ENCODE results near the gene MRNIP.
A peak's percentile ranks its signal among the peaks of the same experiment; 100 is the strongest.

MRNIP gene

DNA sequence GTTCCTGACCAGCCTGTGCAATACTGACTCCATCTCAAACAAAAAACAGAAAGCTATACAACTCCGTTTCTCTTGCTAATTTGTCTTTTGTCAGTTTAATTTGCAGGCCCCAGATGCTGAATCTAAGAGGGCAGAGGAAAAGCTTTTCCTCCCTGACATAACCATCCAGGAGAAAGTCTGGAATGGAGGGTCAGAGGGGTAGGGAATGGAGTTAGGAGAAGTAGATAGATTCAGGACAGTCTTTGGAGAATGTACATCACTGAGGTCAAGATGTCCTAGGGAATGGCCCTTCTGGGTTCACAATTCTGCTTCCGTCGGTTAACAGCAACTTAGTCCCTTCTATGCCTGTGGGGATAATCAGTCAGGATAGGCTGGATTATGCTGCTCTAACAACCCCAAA is 44.5 kb downstream of the MRNIP start:
- no peak for DNase-seq
- in situ Hi-C loops (cut with MboI; ENCODE audit: low pct_unique_long_range_greater_than_20kb, low sequenced_read_pairs): no loop called here

DNA sequence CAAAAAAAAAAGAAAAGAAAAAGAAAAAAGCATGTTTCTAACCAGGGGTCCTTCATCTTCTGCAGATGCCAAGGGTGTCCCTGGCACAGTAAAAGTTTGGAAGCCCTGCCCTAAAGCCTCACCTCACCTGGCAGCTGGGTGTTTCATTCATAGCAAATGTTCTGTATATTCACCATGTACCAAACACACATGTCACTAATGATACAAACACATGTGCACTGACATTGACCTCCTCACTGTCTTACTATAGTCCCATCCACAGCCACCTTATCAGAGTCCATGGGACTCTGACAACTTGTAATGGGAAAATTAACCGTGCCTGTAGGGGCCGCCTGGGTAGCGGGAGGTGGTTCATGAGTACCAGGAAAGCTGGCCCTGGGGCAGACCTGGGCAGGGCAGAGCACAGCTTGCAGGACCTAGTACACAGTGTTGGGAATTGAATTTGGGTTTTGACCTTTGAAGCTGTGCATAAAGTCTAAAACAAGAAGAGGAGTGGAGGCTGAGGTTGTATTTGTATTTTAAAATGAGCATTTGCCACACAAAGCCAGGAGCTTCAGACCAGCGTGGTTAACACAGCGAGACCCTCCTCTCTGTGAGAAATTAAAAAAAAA is 45.5 kb downstream of the MRNIP start:
- in situ Hi-C loops (cut with MboI; ENCODE audit: low pct_unique_long_range_greater_than_20kb, low sequenced_read_pairs): no loop called here
- DNase-seq: no peak

DNA sequence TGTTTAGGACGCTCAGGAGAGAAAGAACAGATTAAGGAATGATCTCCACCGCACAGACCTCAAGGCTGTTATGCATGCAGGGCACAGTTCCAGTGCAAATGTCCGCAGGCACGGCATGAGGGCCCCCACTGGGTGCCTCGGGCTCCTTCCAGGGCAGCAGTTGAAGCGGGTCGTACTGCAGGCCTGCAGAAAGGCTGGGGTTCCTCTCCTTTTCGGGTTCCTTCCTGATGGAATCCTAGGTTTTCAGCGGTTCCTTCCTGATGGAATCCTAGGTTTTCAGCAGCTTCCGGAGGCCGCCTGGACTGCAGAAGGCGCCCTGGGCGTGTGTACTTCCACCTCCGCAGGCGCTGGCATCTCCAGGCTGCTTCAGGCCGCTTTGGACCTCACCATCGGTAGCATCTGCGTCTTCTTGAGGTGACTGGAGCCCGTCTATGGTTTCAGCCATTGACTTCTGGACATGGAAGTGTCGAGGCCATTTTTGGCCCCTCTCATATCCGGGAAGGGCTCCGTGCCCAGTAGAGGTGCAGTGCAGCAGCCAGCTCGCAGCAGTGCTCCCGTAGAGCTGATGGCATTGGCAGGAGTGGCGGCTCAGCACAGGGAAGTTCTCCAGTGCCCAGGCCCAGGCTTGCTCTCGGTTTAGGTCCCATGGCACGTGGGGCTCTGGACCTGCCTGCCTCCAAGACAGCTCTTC is 46.3 kb downstream of the MRNIP start:
- in situ Hi-C loops (cut with MboI; ENCODE audit: low pct_unique_long_range_greater_than_20kb, low sequenced_read_pairs): no loop called here
- no peak for DNase-seq

DNA sequence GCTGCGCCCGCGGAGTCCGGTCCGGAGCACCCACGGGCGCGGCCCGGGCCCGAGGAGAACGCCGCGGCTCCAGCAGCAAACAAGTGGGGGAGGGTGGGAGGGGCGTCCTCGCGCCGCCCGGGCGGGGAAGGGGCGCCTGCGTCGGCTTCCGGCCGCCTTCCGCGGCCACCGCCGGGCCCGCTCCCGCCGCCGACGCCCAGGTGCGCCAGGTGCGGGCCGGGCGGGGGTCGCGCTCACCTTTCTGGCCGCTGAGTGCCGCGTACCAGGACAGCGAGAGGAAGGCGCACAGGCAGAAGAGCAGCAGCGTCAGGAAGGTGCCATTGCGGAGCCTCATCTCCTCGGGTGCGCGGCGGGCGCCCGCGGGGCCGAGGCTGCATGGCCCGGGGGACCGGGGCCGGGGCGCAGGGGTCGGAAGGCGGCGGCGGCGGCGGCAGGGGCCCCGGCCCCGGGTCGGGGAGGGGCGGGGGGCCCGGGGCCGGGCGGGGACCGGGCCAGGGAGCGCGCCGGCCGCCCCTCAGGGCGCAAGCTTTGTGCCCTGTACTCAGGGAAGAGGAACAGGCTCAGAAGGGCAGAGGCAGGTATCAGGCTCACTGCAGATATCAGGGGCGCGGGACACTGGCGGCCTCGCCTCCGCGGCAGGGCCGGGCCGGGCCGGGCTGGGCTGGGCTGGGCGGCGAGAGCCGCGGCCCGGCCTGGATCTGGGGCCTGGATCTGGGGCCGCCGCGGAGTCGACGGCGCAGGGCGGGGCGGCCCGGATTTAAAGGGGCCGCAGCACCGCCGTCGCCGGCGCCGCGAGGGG is 52.2 kb downstream of the MRNIP start, which contains the start of gene MGAT4B:
TSS of gene MGAT4B (minus strand) at position 617 of the 799 bp plus-strand sequence. CDS start at position 334, 283 bp downstream.
- in situ Hi-C loops (cut with MboI; ENCODE audit: low pct_unique_long_range_greater_than_20kb, low sequenced_read_pairs): no loop called here

DNA sequence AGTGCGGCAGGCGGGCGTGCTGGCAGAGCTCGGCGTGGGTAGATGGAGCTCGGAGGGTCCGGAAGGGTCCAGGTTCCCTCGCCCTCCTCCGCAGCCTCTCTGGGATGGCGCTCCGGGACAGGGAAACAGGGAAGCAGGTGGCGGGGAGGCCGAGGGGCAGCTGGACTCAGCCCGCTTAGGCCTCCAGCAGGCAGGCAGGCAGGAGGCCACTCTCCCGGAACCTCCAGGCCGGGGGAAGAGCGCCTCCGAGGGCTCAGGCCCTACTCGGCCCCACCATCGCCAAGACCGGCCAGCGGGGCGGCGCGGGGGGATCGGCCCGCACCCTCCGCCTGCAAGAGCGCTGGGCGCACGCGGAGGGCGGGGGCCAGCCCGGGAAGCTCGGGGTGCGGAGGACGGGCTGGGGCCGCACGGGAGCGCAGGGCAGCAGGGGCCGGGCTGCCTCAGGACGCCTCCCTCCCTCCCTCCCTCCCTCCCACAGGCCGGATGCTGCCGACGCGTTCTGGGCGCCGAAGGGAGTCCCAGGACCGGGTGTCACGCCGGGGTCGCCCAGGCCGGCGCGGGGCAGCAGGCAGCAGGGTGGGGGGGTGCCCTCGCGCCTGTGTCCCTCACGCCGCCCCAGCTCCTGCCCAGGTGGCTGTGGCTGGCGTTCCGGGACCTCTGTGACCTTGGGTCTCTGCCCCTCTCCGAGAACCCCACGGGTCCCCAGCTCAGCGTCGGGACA is 52.9 kb downstream of the MRNIP start:
- peak; percentile 40 for DNase-seq
- in situ Hi-C loops (cut with MboI; ENCODE audit: low pct_unique_long_range_greater_than_20kb, low sequenced_read_pairs): no loop called here

More for the DNA sequence above, 52.2 kb downstream of the MRNIP start, which contains the start of gene MGAT4B:
- DNase-seq: peak; percentile 67

DNA sequence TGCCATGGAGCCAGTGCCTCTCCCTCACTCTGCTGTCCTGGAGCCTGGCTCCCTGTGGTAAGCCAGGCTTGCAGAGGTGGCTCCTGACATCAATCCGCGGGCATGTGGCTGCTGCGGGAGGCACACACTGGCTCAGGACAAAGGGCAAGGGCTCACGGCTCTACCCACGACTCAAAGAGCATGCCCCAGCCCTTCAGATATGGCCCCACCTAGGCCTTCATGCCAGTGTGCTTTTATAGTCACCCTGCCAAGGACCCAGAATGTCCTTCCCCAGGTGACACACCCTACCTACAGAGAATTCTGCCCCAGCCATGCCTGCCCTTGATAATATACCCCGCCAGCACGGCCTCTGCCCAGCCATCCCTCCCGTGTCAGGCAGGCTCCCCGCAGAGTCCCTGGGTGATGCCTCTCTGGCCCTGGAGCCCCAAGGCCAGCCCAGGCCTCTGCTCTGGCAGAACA is 53.5 kb downstream of the MRNIP start:
- in situ Hi-C loops (cut with MboI; ENCODE audit: low pct_unique_long_range_greater_than_20kb, low sequenced_read_pairs): no loop called here
- DNase-seq: no peak

DNA sequence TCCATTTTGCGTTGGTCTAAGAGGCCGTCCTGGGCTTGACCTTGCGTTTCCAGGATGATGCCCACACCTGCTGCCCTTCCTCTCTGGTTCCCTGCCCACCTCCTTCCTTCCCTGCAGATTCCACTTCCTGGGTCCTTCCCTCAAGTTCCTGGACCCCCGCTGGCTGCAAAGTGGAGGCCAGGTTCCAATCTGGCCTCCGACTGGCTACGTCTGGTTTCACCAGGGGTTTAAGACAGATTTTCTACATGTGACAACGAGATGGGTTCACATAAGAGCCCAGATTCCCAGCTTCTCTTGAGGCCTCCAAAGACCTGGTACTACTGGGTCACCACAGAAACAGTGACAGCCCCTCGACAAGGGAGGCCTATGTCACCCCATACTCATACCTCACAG is 54.1 kb downstream of the MRNIP start:
- in situ Hi-C loops (cut with MboI; ENCODE audit: low pct_unique_long_range_greater_than_20kb, low sequenced_read_pairs): no loop called here
- DNase-seq: no peak

DNA sequence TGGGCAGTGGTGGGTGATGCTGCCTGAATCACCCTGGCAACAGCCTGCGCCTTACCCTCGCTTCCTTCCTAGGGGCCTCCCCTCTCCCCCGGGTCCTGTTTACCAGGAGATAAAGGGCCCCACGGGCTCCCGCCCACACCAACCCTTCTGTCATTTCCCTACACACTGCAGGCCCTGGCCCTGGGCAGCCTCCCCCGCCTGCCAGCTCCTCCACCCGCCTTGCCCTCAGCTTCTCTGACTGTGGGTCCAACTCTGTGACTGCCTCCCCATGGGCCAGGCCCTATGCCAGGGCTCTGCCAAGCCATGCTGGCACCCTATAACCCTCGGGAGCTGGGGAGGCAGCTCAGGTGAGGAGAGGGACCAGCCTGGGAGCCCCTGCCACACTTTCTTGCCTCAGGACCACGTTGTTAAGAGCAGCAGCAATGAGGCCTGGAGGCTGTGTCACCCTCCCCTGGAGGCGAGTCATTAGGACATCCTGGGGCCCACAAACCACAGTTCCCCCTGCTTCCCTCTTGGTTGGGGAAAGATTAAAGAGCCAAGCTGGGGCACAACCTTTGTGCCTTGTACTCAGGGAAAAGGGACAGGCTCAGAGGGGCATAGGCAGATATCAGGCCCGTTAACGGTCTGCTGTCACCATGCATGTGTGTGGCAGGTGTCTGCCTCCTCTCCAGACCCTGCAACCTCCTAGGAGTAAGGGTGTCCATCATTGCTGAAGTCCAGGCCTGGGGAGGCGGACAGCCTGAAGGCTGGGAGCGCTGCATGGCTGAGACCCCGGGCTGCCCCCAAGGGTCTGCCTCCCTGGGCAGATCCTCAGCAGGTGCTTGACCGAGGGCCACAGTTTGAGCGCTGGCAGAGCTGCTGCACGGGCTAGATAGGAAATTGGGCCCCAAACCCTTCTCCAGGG is 54.7 kb downstream of the MRNIP start:
- peak; percentile 77 for DNase-seq
- in situ Hi-C loops (cut with MboI; ENCODE audit: low pct_unique_long_range_greater_than_20kb, low sequenced_read_pairs): no loop called here

DNA sequence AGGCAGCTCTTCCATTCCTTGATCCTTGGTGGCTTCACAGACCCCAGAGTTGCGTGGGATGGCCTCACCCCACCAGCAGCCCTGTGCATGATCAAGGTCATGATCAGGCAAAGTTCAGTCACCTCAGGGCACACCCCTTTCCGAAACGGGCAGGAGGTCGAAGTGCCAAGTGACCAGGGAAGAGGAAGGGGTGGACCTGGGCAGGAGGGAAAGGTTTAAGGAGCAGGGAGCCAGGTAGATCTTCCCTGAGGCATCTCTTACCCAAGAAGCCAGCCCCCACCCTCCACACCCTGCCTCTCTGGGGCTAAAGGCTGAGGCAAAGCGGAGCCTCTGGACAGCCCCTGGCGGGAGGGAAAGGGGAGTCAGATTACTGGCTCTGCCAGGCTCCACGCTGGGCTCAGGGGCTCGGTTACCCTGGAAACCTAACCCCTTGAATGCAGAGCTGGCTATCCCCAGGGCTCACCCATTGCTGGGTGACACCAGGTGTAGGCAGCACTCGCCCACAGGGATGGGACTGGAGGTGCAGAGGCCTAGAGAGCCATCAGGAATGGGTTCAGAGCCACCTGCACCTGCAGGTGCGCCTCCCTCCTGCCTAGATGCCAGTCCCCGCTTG is 55.6 kb downstream of the MRNIP start:
- in situ Hi-C loops (cut with MboI; ENCODE audit: low pct_unique_long_range_greater_than_20kb, low sequenced_read_pairs): no loop called here
- no peak for DNase-seq

DNA sequence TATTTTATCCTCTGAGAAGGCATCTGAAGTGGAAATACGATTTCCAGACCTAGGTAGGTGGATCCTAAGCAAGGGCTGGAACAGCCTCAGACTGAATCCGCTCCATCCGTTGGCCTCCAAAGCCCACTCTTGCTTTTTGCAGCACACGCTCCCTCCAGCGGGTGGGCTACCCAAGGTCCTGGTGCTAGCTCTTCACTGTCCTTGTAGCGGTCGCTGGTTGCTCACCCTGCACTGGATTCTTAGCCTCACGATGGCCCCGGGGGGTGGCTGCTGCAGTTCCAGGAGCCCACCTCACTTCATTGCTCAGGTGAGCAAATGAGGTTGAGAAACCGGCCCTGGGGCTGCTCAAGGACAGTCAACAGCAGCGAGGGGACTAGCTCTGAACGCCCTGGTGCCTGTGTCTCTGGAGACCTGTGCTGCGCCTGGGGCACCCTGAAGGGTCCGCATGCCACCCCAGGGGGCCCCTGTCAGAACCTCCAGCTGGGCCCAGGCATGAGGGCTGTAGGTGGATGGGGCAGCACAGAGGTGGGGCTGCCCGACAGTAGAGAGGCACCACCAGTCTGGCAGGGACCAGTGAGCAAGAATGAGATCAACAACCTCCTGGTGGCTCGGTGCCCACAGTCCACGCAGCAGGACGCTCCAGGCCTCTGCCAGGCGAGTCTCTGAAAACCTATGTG is 56.3 kb downstream of the MRNIP start:
- DNase-seq: no peak
- in situ Hi-C loops (cut with MboI; ENCODE audit: low pct_unique_long_range_greater_than_20kb, low sequenced_read_pairs): no loop called here

DNA sequence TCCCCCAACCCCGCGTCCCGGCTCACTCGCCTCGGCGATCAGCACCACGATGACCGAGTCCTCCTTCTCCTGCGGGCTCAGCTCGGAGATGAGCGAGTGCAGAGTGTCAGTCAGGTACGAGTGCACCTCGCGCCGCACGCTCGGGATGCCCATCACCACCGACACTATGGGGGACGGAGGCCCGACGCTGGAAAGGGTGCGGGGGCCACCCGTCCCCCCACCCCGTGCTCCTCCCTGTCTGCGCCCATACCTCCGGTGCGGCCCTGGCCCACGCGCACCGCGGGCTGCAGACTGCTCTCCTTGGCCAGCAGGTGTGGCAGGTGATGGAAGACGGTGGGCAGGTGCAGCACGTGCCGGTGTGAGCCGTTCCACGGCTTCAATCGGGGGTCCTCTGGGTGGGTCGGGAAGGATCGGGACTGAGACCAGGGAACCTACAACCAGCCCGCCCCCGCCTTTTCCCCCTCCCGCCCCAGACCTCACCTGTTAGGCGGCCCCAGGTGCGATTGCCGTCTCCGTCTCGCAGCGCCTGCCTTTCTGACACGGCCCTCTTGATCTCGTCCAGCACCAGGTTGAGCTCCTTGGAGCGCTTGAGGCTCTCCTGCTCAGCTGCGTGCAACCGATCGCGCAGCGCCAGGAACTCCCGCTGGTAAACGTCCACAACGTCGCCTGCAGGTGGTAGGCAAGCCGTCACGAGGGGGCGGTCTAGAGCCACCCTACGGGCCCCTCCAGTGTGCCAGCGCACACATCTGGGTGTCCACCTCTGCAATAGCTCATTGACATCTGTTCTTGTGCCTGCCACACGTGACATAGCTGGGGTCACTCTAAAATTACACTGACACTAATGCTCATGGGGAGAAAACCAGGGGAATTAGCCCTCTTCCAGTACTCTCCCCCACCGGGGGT is 57.1 kb downstream of the MRNIP start:
- DNase-seq: peak; percentile 79
- in situ Hi-C loops (cut with MboI; ENCODE audit: low pct_unique_long_range_greater_than_20kb, low sequenced_read_pairs): no loop called here

DNA sequence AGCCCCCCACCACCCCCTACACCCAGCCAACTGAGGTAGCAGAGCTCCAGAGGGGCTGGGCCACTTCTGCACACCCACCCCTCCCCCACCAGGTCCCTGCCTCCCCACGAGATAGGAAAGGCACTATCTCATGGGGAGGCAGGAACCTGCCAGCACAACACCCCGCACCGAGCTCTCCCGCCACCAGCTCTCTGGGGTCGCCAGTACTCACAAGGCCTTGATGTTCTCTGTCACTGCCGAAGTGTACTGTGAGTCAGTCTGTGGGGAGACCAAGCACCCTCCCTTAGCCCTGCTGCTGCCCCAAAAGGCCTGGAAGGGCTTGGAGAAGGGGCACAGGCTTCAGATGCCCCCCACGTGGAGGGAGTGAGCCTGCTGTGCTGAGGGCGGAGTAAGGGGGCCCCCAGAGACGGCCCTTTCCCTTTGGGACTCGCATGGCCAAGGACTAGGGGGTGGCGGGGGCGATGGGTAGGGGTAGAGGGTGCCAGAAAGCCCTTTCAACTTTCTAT is 57.9 kb downstream of the MRNIP start:
- in situ Hi-C loops (cut with MboI; ENCODE audit: low pct_unique_long_range_greater_than_20kb, low sequenced_read_pairs): no loop called here
- DNase-seq: no peak

DNA sequence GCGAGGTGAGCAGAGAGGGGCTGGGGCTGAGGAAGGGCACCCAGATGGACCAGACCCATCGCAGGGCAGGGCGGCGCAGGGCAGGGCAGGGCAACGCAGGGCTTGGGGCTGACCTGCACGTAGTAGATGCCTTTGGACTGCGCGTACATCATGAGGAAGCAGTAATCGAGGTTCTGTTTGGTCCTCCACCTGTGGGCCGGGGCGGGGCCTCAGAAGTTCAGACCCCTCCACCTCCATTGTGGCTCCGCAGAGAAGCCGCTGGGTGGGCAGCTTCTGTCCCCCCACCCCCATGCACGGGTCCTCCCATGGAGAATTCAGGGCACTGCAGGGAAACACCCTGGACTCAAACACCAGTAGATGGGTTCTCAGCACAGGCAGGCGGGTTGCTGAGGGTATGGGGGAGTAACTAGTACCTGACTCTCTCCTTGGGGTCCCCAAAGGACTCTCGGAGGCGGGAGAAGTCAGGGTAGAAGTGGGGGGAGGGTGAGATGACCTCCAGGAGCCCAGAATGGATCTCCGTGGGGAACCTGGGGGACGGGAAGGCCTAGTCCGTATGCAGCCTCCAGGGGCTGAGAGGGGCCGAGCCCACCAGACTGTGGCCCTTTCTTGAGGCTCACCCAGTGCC is 58.4 kb downstream of the MRNIP start:
- in situ Hi-C loops (cut with MboI; ENCODE audit: low pct_unique_long_range_greater_than_20kb, low sequenced_read_pairs): no loop called here

DNA sequence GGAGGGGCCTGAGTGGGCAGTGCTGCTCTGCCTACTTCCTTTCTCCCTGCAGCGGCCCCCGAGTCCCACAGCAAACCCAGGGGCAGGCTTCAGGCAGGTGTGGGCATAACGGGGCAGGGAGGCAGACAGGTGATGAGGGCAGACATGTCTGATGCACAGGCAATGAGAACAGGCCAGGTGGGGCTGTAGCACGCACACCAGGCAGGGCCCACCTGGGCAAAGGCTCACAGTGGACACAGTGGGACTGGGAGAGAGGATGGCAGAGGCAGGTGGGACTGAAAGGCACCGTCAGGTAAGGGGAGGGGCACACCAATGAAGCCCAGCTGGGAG is 59.0 kb downstream of the MRNIP start:
- DNase-seq: no peak
- in situ Hi-C loops (cut with MboI; ENCODE audit: low pct_unique_long_range_greater_than_20kb, low sequenced_read_pairs): no loop called here

More for the DNA sequence above, 58.4 kb downstream of the MRNIP start:
- DNase-seq: no peak

DNA sequence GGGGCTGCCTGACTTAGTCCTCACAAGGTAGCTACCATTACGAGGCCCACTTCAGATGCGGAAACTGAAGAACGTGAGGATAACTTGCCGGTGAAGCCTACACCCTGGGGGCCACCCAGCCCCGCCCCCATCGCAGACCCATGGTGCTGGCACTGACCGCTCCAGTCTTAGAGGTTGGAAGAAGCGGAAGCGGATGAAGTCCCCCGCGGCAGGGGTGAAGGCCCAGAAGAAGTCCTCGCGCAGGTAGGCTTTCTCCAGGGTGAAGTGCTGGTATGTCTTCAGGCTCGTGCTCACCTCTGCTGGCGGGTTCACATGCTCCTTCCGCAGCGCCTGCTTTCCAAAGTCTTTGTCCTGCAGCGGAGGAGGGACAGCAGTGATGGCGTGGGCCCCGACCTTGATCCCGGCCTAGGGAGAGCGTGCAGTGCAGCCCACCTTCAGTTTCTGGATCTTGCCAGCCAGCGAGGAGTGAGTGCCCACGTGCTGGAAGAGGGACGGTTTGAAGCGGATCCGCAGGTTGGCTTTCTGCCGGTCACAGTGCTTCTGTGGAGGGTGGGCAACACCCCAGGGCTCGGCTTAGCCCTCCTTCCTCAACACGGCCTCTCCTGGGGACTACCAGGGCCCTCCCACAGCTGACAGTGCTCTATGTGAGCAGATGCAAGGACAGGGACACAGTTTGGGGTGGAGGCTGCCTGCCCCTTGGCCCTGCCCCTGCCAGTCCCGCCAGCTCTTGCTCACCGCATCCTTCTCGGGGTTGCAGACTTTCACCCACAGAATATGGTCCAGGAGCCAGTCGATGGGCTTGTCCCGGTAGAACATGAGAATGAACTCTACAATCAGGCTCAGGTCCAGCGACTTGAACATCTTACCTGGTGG is 59.6 kb downstream of the MRNIP start:
- in situ Hi-C loops (cut with MboI; ENCODE audit: low pct_unique_long_range_greater_than_20kb, low sequenced_read_pairs): no loop called here

More for the DNA sequence above, 59.6 kb downstream of the MRNIP start:
- no peak for DNase-seq
